ENCODE results near the gene MYO1E. TPM values are rescaled to one million over a fixed set of nuclear protein-coding genes. Genes with fewer than 3 reads are reported as not detected.

The MYO1E gene
- polyA plus RNA-seq, 1 donor: 126 TPM

DNA sequence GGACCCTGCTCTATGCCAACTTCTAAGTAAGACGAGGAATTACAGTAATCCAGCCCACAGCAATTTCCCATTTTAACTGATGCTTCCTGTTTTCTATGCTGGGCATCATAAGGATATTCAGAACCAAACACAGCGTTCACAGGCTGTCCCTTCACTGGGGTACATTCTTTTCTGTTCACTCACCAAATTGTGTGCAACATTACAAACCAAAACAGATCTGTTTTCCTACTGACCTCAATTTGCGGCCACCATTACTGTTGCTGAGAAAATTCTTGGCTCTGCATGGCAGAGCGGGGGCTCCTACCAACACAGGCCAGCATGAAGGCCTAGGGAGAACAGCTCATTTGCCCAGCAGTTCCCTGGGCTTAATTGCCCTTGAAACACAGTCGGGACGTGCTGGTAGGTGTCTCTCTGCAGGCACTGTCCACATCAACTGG lies 76.5 kb downstream of the MYO1E start:
- no peaks in the 10 kb centered on the region for H3K36me3 ChIP-seq (ENCODE audit: control insufficient read depth, insufficient read depth, low read length)
- no peaks in the 10 kb centered on the region for H3K9me3 ChIP-seq (ENCODE audit: control insufficient read depth, low read depth, low read length)
- DNase-seq: no peak
- no peaks in the 10 kb centered on the region for H3K27me3 ChIP-seq (ENCODE audit: control insufficient read depth, insufficient read depth, low read length)
- peaks cover 11% of the 10 kb centered on the region for H3K4me1 ChIP-seq (ENCODE audit: control insufficient read depth, insufficient read depth, low read length)
- H3K27ac ChIP-seq (ENCODE audit: low read length): no peak overlapping the region
- no CpG with 5 or more reads among the region's 6 CpGs for WGBS (ENCODE audit: insufficient coverage, low lambda C conversion rate)
- no peak overlapping the region for H3K4me3 ChIP-seq (ENCODE audit: low read length)

DNA sequence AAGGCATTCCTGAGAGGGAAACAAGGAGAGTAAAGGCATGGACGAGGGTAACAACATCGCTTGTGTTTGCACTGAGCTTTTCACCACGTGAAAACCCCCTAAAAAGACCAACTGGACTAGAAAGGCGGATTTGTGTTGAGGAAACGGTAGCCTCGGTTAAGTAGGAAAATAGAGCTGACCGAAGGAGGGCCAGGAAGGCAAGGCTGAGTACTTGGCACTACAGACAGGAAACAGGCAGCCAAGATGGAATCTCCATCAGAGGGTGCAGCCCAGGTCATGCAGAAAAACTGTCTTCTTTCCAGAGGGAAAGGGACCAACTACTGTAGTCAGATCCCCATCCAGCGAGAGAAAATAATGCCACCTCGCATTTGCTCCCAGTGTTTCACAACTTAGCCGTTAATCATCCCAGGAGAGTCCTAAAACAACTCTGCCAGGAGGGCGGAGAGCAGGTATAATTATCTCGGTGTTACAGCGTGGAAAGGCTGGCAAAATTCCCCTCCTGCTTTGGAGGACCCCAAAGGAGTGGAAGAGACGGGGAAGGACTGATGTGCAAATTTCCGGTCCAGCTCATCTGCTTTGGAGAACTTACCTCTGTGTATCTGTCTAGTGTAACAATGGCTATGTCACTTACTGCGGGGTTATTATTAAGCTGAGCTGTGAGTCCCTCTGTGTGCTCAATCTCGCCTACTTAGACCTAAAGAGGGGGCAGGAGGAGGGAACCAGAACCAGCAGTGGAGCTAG lies 77.2 kb downstream of the MYO1E start:
- H3K9me3 ChIP-seq (ENCODE audit: control insufficient read depth, low read depth, low read length): no peaks in the 10 kb centered on the region
- no peak overlapping the region for H3K27ac ChIP-seq (ENCODE audit: low read length)
- DNase-seq: no peak
- peaks cover 11% of the 10 kb centered on the region for H3K4me1 ChIP-seq (ENCODE audit: control insufficient read depth, insufficient read depth, low read length)
- no peaks in the 10 kb centered on the region for H3K27me3 ChIP-seq (ENCODE audit: control insufficient read depth, insufficient read depth, low read length)
- H3K36me3 ChIP-seq (ENCODE audit: control insufficient read depth, insufficient read depth, low read length): no peaks in the 10 kb centered on the region
- no peak overlapping the region for H3K4me3 ChIP-seq (ENCODE audit: low read length)
- WGBS (ENCODE audit: insufficient coverage, low lambda C conversion rate): 100% methylated on average over 3 of the region's 17 CpGs

DNA sequence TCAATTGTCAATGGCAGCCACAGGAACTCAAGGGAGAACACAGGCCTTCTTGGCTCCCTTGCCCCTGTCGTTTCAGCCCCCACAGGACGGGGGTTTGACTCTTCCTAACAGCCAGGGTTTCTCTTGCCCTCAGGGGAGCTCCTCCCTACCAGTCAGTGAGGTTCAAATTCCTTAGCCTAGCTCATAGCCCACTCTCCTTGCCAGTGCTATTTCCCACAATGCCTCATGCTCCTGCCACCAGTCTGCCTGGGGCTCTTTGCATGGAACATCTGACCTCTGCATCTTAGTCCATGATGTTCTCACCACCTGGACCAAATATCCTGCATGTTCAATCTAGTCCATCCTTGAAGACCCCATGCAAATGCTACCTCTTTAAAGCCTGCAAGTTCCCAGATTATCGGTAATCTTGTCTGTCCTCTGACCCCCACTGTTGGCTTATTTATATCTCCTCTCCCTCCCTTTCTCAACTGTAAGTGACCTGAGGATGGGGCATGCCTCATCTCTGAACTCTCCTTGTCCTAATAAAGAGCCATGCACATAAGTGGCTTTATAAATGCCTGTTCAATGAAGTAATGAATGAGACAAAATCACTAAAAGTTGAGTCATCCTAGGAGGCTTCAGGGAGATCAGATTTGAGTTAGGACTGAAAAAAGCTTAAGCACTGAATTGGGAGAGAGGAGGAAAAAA lies 78.0 kb downstream of the MYO1E start:
- 80% methylated on average over 1 of the region's 3 CpGs for WGBS (ENCODE audit: insufficient coverage, low lambda C conversion rate)
- H3K36me3 ChIP-seq (ENCODE audit: control insufficient read depth, insufficient read depth, low read length): no peaks in the 10 kb centered on the region

DNA sequence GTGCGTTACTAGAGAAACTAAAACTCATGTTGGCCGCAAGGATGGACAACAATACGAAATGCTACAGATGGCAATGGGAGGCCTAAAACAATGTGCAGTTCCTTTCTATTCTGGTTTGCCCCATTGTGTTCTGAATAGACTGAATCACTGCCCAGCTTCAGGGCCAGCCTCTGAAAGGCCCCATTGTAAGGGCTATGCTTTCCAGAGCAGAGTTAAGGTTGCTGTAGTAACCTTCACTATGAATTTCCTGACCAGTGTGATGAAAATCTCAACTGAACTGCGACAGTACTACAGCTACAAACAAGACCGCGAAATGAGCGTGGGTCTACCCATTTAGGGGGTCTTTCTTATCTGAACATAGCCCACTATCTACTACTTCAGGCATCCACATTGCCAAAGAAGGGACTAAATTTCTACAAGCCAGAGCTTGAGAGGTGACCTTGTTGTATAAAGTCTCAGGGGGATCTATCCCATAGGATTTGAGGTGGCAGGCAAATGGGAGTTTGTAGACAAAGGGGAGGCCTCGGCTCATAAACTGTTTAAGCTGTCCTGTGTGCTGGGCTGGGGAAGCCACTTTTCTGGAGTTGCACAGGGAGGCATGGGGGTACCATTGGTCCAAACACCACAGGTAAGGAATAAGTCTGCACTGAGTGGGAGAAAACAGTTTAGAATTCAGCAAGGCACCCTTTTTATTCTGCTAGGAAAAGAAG lies 80.1 kb downstream of the MYO1E start:
- H3K4me3 ChIP-seq (ENCODE audit: low read length): no peak overlapping the region
- peaks cover 3% of the 10 kb centered on the region for H3K4me1 ChIP-seq (ENCODE audit: control insufficient read depth, insufficient read depth, low read length)
- DNase-seq: no peak
- H3K27me3 ChIP-seq (ENCODE audit: control insufficient read depth, insufficient read depth, low read length): no peaks in the 10 kb centered on the region
- H3K27ac ChIP-seq (ENCODE audit: low read length): no peak overlapping the region
- H3K9me3 ChIP-seq (ENCODE audit: control insufficient read depth, low read depth, low read length): no peaks in the 10 kb centered on the region
- no CpG with 5 or more reads among the region's 8 CpGs for WGBS (ENCODE audit: insufficient coverage, low lambda C conversion rate)
- H3K36me3 ChIP-seq (ENCODE audit: control insufficient read depth, insufficient read depth, low read length): no peaks in the 10 kb centered on the region

More for the DNA sequence above, 78.0 kb downstream of the MYO1E start:
- DNase-seq: no peak
- no peak overlapping the region for H3K27ac ChIP-seq (ENCODE audit: low read length)
- peaks cover 11% of the 10 kb centered on the region for H3K4me1 ChIP-seq (ENCODE audit: control insufficient read depth, insufficient read depth, low read length)
- H3K27me3 ChIP-seq (ENCODE audit: control insufficient read depth, insufficient read depth, low read length): no peaks in the 10 kb centered on the region
- H3K9me3 ChIP-seq (ENCODE audit: control insufficient read depth, low read depth, low read length): no peaks in the 10 kb centered on the region
- no peak overlapping the region for H3K4me3 ChIP-seq (ENCODE audit: low read length)

DNA sequence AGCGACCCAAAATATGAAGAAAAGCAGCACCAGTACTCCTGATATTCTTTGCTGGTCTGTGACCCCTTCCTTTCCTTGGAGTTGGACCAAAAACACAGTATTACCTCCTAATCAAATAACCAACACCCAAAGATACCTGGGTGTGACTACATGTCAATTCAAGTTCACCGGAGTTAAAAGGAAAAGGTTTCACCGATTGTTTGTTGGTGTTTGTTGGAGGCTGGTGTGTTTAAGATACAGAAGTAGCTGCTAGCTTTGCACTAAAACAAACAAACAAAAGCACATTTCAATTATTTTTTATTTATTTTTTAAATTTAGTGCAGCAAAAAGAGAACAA lies 81.5 kb downstream of the MYO1E start:
- WGBS (ENCODE audit: insufficient coverage, low lambda C conversion rate): no CpG with 5 or more reads among the region's 3 CpGs
- Histone ChIP-seq H3K27me3 (ENCODE audit: control insufficient read depth, insufficient read depth, low read length) (no peaks in the 10 kb centered on the region), H3K4me3 (ENCODE audit: low read length) (no peak overlapping the region), H3K4me1 (ENCODE audit: control insufficient read depth, insufficient read depth, low read length) (peaks cover 3% of the 10 kb centered on the region), H3K9me3 (ENCODE audit: control insufficient read depth, low read depth, low read length) (no peaks in the 10 kb centered on the region), H3K27ac (ENCODE audit: low read length) (no peak overlapping the region), H3K36me3 (ENCODE audit: control insufficient read depth, insufficient read depth, low read length) (no peaks in the 10 kb centered on the region)
- no peak for DNase-seq

DNA sequence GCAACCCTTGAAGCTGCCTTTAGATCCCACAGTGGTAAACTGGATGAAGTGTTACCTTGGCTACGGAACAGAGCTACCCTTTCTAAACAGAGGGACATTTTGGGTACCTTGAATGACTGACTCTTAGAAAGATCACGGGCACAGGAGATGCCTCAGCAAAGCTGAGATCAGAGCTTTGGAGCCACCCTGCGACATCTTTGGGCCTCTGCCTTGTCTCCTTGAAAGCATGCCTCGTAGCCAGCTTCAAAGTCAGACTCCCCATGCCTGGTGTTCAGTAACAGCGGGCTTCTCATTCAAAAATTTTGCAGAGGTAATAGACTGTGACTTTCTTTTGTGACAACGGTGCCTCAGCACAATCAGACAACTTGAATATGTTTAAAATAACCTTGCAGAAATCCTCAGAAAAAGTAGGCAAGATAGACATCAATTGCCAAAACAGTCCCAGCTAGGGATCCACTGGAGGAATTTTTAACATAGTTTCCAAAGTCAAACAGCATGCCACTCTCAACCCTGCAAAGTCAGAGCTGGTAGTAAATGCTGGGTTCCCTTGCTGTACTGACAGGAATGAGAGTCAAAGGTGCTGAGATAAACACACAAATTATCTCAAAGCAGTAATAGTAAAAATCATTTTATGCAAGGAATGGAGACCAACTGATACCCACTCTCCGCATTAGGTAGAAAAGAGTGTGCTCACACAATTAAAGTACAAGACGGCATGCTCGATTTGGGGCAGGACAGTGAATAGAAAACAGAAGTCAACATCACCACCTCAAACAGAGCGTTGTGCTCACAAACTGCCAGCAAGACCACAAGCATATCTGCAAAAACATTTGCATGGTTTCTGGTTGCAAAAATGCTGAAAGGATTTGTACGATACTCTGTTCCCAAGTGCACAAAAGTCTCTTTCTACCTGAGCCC lies 82.1 kb downstream of the MYO1E start:
- no peaks in the 10 kb centered on the region for H3K36me3 ChIP-seq (ENCODE audit: control insufficient read depth, insufficient read depth, low read length)
- WGBS (ENCODE audit: insufficient coverage, low lambda C conversion rate): 87% methylated on average over 3 of the region's 11 CpGs
- H3K27me3 ChIP-seq (ENCODE audit: control insufficient read depth, insufficient read depth, low read length): no peaks in the 10 kb centered on the region
- no peaks in the 10 kb centered on the region for H3K9me3 ChIP-seq (ENCODE audit: control insufficient read depth, low read depth, low read length)
- H3K27ac ChIP-seq (ENCODE audit: low read length): no peak overlapping the region
- DNase-seq: no peak
- peaks cover 6% of the 10 kb centered on the region for H3K4me1 ChIP-seq (ENCODE audit: control insufficient read depth, insufficient read depth, low read length)
- H3K4me3 ChIP-seq (ENCODE audit: low read length): no peak overlapping the region

DNA sequence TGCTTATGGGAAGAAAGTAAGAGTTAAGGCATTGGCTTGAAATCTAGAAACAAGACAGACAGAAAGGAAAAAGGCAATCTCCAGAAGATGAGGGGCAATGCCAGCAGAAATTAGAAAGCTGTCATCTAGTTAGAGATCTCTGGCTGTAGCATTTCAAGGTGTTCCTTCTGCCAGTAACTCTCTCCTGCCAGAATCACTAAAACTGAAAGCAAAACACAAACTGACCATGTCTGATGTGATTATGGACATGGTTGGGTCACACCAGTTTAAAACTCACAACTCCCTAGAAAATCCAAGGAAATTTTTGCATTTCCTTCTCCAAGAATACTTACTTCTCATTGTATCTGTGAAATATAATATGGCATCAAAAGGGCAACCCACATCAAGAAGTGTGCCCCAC lies 83.1 kb downstream of the MYO1E start:
- no peak for DNase-seq
- Histone ChIP-seq H3K4me1 (ENCODE audit: control insufficient read depth, insufficient read depth, low read length) (peaks cover 13% of the 10 kb centered on the region), H3K4me3 (ENCODE audit: low read length) (no peak overlapping the region), H3K27me3 (ENCODE audit: control insufficient read depth, insufficient read depth, low read length) (no peaks in the 10 kb centered on the region), H3K27ac (ENCODE audit: low read length) (no peak overlapping the region), H3K9me3 (ENCODE audit: control insufficient read depth, low read depth, low read length) (no peaks in the 10 kb centered on the region), H3K36me3 (ENCODE audit: control insufficient read depth, insufficient read depth, low read length) (no peaks in the 10 kb centered on the region)

DNA sequence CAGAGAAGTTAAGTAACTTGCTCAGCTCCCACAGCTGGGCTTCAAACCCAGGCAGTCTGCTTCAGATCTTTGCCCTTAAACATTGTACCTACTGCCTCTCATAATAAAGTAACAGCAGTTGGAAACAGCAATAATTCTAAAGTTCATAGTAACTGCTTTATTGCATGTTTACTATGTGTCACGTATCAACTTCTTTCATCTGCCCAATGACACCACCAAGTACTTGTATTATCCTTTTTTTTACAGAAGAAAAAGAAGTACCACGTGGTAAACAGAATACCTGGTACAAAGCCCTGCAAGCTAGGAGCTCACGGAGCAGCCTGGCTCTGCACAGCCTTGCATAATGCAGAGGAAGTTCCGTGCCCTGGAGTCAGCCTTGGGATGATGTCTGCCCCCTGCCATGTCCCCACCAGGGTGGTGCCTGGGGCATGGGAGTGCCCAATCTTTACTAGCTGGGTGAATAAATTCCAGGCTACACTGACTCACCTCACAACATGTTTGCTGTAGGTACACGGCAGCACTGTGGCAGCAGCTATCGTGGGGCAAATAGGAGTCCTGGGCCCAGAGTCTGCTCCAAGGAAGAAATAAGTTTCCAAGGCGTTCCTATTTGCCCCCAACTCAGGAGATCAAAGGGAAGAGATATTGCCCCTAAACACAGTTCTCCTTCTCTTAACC lies 88.8 kb downstream of the MYO1E start:
- WGBS (ENCODE audit: insufficient coverage, low lambda C conversion rate): no CpG with 5 or more reads among the region's 7 CpGs
- Histone ChIP-seq H3K27ac (ENCODE audit: low read length) (peak overlapping the region; percentile 92), H3K27me3 (ENCODE audit: control insufficient read depth, insufficient read depth, low read length) (no peaks in the 10 kb centered on the region), H3K9me3 (ENCODE audit: control insufficient read depth, low read depth, low read length) (peaks cover 3% of the 10 kb centered on the region), H3K4me3 (ENCODE audit: low read length) (no peak overlapping the region), H3K36me3 (ENCODE audit: control insufficient read depth, insufficient read depth, low read length) (no peaks in the 10 kb centered on the region), H3K4me1 (ENCODE audit: control insufficient read depth, insufficient read depth, low read length) (peaks cover 47% of the 10 kb centered on the region)
- DNase-seq: peak; percentile 84 to 95

DNA sequence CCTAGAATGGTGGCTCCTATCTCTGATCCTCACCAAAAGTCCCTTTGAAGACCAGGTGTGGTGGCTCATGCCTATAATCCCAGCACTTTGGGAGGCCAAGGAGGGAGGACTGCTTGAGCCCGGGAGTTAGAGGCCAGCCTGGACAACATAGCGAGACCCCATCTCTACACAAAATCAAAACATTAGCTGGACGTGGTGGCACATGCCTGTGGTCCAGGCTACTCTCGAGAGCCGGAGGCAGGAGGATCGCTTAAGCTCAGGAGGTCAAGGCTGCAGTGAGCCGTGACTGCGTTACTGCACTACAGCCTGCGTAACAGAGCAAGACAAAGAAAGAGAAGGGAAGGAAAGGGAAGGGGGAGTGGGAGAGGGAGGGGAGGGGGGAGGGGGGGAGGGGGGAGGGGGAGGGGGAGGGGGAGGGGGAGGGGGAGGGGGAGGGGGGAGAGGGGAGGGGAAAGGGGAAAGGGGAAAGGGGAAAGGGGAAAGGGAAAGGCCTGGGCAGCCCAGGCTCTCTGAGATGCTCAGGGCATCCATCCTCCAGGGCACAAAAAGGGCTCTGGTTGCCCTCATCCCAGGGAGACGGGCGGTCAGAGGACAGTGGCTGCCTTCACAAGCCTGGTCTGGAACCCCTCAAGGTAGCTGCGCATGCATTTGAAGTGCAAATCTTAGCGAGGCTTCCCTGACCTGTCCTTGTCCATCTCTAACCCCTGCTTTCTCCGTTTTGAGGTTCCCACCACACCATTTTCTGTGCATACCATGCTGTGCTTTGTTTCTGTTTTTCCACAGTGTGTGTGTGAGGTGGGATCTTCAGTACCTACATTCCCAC lies 89.9 kb downstream of the MYO1E start:
- H3K27ac ChIP-seq (ENCODE audit: low read length): peak overlapping the region; percentile 92
- H3K4me3 ChIP-seq (ENCODE audit: low read length): no peak overlapping the region
- WGBS (ENCODE audit: insufficient coverage, low lambda C conversion rate): 100% methylated on average over 1 of the region's 14 CpGs
- peaks cover 3% of the 10 kb centered on the region for H3K9me3 ChIP-seq (ENCODE audit: control insufficient read depth, low read depth, low read length)
- peaks cover 58% of the 10 kb centered on the region for H3K4me1 ChIP-seq (ENCODE audit: control insufficient read depth, insufficient read depth, low read length)
- no peaks in the 10 kb centered on the region for H3K27me3 ChIP-seq (ENCODE audit: control insufficient read depth, insufficient read depth, low read length)
- no peak for DNase-seq
- H3K36me3 ChIP-seq (ENCODE audit: control insufficient read depth, insufficient read depth, low read length): no peaks in the 10 kb centered on the region
